8988T (cell line): ENCODE measurements around the gene DOCK4.

ENCODE experiments used
- DNase-seq: peaks from one replicate; pipeline ENCODE4 v3.0.0; 2011

DOCK4 gene

GRCh38 chr7:112156412-112156811 lies 49.8 kb downstream of the DOCK4 start:
- DNase-seq, result no peak

- no peak for DNase-seq
Observed at GRCh38 chr7:112154690-112155089, 51.5 kb downstream of the DOCK4 start.

- no peak for DNase-seq
Observed at GRCh38 chr7:112152186-112152585, 54.0 kb downstream of the DOCK4 start.

DNA sequence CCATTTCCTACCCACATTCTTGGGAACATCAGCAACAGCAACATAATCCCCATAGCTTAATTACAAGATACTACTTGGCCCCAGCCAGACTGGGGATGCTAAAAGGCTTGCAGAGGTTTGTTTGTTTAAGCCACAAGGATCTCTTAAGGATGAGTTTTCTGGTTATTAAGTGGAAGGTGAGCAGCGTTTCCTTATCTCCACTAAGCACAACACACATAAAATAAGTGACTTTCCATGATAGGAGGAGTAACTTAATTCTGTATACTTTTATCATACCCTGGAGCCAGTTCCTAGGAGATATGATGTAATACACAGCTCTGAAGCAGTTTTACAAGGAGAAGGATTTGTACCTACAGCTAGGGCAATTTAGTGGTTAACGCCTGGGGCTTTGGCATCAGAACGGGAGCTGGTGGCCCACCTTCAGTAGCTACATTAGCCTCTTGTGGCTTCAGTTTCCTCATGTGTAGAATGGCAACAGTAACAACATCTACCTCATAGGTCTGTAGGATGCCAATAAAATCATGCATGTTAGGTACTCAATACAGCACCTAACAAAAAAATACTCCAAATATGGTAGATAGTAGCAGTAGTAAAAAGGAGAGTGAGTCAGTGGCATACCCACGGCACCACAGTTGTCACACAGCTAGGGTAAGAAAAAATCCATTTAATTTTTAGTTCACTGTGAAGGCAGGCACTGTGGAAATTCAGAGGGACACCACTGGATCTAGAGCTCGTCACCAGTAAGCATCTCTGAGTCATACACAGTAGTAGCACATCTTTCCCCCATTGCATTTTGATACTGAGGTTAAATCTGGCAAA lies 55.2 kb downstream of the DOCK4 start:
- DNase-seq, result no peak

- DNase-seq, result no peak
Observed at GRCh38 chr7:112149734-112150133, 56.5 kb downstream of the DOCK4 start.

DNA sequence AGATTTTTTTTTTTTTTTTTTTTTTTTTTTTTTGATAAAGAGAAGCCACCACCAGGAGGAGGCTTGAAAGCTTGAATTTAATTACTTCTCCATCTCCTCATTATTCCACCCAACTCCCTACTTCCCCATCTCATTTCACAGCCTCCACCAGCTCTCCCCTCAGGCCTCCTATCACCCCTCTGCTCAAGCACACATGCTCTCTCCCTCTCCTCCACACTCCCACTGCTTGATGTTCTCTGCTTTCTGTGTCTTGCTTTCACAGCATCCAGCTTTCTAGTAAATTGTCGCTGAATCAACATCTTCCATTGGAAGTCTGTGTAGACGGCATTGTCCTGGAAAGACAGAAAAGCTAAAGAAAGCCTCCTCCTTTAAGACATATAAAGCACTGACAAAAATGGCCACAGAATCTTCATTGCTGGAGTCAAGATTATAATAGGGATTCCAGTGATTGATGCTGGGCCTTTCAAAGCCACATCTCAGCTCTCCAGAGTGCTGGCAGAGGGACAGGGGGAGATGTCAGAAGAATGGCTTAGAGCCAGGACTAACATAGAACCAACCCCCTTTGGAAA lies 58.3 kb downstream of the DOCK4 start:
- DNase-seq, result no peak

GRCh38 chr7:112145206-112145605 lies 61.0 kb downstream of the DOCK4 start:
- DNase-seq, result no peak

GRCh38 chr7:112144284-112145059 lies 61.7 kb downstream of the DOCK4 start:
- no peak for DNase-seq

- no peak for DNase-seq
Observed at GRCh38 chr7:112143582-112143981, 62.6 kb downstream of the DOCK4 start.

DNA sequence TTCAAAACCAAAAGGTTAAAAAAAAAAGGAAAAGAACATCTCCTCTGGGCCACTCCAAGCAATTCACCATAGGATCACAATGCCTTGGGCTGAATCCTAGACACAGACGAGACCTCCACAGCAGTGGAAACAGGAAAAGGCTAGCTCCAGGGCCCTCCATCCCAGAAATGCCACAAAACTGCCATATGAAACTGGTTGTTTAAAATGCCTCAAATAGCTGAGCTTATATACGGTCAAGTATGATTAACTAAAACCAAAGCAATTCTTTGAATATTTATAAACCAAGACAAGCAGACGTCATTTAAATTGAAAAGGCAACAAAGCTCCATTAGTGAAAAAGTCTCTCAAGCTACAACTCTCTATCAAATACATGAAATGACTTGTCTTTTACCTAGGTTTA lies 63.1 kb downstream of the DOCK4 start:
- DNase-seq, result no peak

DNA sequence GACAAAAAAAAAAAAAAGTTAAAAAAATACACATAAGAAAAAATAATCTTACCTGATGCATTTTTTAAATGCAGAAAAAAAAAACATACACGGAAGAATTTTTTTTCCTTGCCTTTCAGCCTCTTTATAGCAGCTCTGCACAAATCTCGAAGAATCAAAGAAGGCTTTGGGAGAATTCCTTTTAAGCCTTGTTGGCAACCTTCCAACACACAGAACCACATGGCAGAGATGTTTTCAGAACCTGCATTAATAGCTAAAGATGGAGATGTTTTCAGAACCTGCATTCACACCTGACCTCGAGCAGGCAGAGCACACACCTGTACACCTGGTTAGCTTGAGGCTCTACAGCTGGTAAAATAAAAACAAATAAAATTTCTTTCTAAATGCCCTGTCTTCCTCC lies 65.6 kb downstream of the DOCK4 start:
- DNase-seq, result no peak

DNA sequence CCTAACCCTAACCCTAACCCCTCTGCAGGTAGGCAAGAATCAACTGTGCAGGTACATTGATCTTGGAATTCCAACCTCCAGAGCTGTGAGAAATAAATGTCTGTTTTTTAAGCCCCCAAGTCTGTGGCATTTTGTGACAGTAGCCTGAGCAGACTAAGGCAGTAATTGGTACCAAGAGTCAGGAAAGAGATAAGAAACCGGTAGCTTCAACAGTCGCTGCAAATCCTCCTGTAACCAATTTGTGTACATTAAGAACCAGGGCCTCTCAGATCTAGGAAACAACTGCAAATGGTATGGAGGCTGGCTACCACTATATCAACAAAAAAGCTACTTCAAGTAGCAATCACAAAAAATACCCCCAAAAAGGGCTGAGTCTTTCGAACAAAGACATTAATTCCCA lies 67.3 kb downstream of the DOCK4 start:
- DNase-seq, result no peak

GRCh38 chr7:112138325-112138852 lies 67.8 kb downstream of the DOCK4 start:
- DNase-seq, result no peak

DNA sequence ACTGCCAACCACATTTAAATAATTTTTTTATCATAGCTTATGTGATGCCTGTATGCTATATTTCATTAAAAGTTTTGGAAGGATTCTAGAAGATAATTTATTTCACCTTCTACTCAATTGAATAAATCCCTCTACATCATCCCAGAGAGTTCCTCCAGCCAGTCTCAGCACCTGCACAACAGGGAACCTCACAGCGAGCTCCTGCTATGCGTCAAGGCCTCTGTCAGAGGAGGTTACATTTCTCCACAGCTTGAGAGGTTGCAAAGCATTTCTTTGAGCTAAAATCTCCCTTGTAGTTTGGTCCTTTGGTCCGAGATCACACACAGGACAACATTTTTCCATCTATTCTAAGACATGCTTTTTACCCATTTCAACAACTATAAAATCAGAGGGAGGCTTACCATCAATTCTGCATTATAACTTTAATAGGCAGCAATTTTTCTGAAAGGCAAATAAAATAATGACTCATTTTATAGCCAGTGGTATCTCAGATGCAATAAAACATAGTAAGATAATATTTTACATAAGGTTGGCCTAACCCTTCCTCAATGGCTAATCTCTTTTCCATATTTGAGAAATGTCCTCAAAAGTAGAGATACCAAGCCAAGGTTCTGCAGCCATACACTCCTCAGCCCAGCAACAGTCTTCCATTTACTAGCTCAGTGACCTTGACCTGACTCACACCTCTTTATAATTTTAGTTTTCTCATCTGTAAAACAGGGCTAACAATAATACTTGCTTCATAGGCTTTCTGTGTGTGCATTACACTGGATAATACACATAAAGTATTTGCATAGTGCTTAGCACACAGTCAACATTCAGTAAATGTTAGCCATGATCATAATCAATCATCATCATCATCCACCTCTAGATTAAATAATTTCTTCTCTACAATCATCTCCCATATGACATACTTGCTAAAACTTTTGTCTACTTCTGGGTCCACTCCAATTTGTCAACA lies 68.8 kb downstream of the DOCK4 start:
- no peak for DNase-seq

- DNase-seq, result no peak
Observed at GRCh38 chr7:112136271-112137008, 69.8 kb downstream of the DOCK4 start.

GRCh38 chr7:112135815-112136214 lies 70.4 kb downstream of the DOCK4 start:
- DNase-seq, result no peak

DNA sequence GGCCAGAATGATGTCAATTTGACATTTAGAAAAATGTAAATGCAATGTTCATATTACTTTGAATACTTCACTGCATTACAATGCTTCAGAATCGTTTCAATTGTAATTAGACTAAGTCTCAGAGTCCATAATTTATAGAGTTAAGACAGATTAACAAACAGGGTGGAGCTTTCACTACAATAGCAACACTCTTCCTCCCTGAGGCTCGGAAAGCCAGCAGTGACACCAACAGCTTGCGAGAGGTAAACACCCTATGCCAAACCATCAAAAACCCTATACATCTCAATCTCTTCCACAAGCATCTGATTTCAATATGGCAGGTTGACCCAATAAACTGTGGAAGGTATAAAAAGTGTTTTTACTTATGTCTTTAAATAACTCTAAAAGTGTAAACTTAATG lies 72.2 kb downstream of the DOCK4 start:
- no peak for DNase-seq

GRCh38 chr7:112133328-112133727 lies 72.9 kb downstream of the DOCK4 start:
- no peak for DNase-seq

DNA sequence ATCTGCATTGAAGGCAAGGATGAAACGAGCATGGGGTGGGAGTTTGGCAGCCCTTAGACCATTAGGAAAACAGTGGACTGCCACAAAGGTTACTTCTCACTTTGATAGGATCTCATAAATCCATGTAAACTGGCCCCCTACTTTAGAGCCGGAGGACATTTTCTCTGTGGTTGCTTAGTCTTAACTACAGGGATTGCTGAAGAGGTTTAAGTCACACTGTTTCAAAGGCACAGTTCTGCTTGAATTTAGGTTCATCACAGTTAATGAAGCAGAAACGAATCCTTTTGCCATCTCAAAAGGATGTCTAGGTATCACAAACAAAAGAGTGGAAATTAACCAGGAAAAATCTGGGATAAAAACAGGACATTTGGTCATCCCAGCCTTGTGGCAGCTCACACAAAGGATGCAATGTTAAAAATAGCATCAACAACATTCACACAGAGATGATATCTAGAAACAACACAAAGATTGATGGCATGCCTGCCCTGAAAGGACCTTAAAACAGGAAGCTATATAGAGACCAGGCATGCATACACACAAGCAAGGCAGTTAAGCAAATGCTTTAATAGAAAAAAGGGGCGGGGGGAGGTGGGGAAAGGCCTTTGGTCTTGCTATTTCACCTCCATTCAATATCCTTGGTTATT lies 74.0 kb downstream of the DOCK4 start:
- no peak for DNase-seq

GRCh38 chr7:112130729-112131410 lies 75.3 kb downstream of the DOCK4 start:
- DNase-seq, result no peak
